Activated naive CD8-positive, alpha-beta T cell treated with anti-CD3 and anti-CD28 coated beads, Interleukin-2, amount 10 ng/mL, durations not matched to agents 7 days and 5 days (primary cell): Measurements from ENCODE around the gene B4GALT7. TPM values are rescaled to one million over a fixed set of nuclear protein-coding genes. Genes with fewer than 3 reads are reported as not detected.
"Not testable (repeated sequence)": the region's sequence is repeated elsewhere in the genome, so short reads cannot be mapped to it uniquely, and the experiment has no call there.

Source experiments
- ATAC-seq: fragments of 150-1000 bp; cut with Tn5 transposase; one replicate; pipeline ENCODE4 v1.10.0; 2021; ENCODE audit warnings: low read depth, moderate library complexity
- POLR2A ChIA-PET: fragments of 350-600 bp; sonication (Branson Sonifier 250); formaldehyde crosslinking; loops from one replicate; lab custom pipeline; 2021; ENCODE audit warnings: antibody characterized with exemption; lab: Charles Lee
- DNase-seq: peaks from one replicate; pipeline ENCODE4 v3.0.0; 2021
- H3K27ac Mint-ChIP-seq: one replicate; pipeline ENCODE4 v1.8.0; 2022; ENCODE audit warnings: mild to moderate bottlenecking, mixed read lengths
- H3K27me3 Mint-ChIP-seq: one replicate; pipeline ENCODE4 v1.8.0; 2022; ENCODE audit warnings: mild to moderate bottlenecking, moderate library complexity, mixed read lengths
- H3K36me3 Mint-ChIP-seq: one replicate; pipeline ENCODE4 v1.8.0; 2021; ENCODE audit warnings: mild to moderate bottlenecking, mixed read lengths
- H3K4me1 Mint-ChIP-seq: one replicate; pipeline ENCODE4 v1.8.0; 2021; ENCODE audit warnings: mixed read lengths
- H3K4me3 Mint-ChIP-seq: one replicate; pipeline ENCODE4 v1.8.0; 2022; ENCODE audit warnings: mild to moderate bottlenecking, moderate library complexity, mixed read lengths
- H3K9me3 Mint-ChIP-seq: one replicate; pipeline ENCODE4 v1.8.0; 2021; ENCODE audit warnings: mixed read lengths
- total RNA-seq, 2 experiments: library from RNA; stranded (reverse); gene quantifications; one replicate each; pipeline ENCODE4 v1.2.3, GENCODE V29; 2021

B4GALT7 gene, protein sequence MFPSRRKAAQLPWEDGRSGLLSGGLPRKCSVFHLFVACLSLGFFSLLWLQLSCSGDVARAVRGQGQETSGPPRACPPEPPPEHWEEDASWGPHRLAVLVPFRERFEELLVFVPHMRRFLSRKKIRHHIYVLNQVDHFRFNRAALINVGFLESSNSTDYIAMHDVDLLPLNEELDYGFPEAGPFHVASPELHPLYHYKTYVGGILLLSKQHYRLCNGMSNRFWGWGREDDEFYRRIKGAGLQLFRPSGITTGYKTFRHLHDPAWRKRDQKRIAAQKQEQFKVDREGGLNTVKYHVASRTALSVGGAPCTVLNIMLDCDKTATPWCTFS
- 10 to 100 TPM; 26.2 to 28.5 TPM for total RNA-seq

GRCh38 chr5:177599731-177600507 lies at the start of gene B4GALT7:
Gene B4GALT7, plus strand, starts transcription at chr5:177600132. Its CDS starts 79 bp downstream, at chr5:177600211.
- DNase-seq, result peak; percentile 97
- Mint-ChIP-seq H3K27me3 (no peaks in the 10 kb centered on the region), H3K4me1 (peaks cover 24% of the 10 kb centered on the region), H3K9me3 (no peaks in the 10 kb centered on the region), H3K4me3 (peak within 1 kb of the TSS; percentile 99), H3K36me3 (peaks cover 9% of the 10 kb centered on the region), H3K27ac (peak within 1 kb of the TSS; percentile 95)
- peak; percentile 92 for ATAC-seq
- POLR2A ChIA-PET, result interaction anchor here (0.6 to 1.6 kb wide), 3 partner anchors 8 to 128 kb away, joined by 3 to 6 read pairs (median 6); partner anchors contain the start of genes FAM193B and TMED9

DNA sequence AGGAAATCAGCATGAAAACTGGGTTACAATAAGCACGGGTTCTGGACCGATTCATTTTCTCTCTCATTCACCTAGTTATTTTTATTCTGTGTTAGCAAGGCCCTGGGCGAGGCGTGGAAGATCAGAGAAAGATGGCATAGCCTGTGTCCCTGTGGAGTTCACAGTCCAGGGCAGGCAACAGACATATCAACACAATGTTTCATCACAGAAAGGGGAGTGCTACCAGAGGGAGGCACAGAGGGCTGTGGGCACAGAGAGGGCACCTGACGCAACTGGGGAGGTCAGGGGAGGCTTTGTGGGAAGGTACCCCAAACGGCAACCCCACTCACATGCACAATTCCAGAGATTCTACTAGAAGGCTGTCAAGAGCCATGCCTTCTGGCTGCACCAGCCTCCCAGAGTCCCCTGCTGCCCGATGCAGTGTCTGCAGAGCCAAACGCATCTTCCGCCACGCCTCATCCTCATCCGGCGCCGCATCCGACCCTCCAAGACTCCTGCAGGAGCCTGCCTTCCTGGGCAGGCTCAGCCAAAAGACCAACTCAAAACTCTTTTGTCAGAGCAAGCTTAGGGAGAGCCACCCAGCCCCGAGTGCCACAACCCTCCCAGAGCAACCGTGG lies 47.0 kb upstream of the B4GALT7 start:
- ATAC-seq, result no peak
- Mint-ChIP-seq H3K36me3 (peaks cover 6% of the 10 kb centered on the region), H3K27ac (peak overlapping the region; percentile 68), H3K4me1 (peaks cover 33% of the 10 kb centered on the region), H3K4me3 (peak overlapping the region; percentile 78), H3K9me3 (no peaks in the 10 kb centered on the region), H3K27me3 (no peaks in the 10 kb centered on the region)
- no peak for DNase-seq
- POLR2A ChIA-PET, result no interaction called here

GRCh38 chr5:177553671-177554429 lies 46.1 kb upstream of the B4GALT7 start:
- peak overlapping the region; percentile 78 for H3K4me3 Mint-ChIP-seq
- H3K36me3 Mint-ChIP-seq, result peaks cover 6% of the 10 kb centered on the region
- H3K27ac Mint-ChIP-seq, result peak overlapping the region; percentile 58
- H3K4me1 Mint-ChIP-seq, result peaks cover 31% of the 10 kb centered on the region
- H3K9me3 Mint-ChIP-seq, result no peaks in the 10 kb centered on the region
- peak; percentile 43 for ATAC-seq
- POLR2A ChIA-PET, result interaction anchor here (0.6 to 1.0 kb wide), 3 partner anchors 25 to 46 kb away, joined by 4 to 6 read pairs (median 4); partner anchors contain the start of gene TMED9
- peak; percentile 67 for DNase-seq
- H3K27me3 Mint-ChIP-seq, result no peaks in the 10 kb centered on the region

- DNase-seq (peak; percentile 95), ATAC-seq (peak; percentile 99)
- Mint-ChIP-seq H3K27ac (peak within 1 kb of the TSS; percentile 89), H3K4me1 (peaks cover 31% of the 10 kb centered on the region), H3K36me3 (peaks cover 6% of the 10 kb centered on the region), H3K9me3 (no peaks in the 10 kb centered on the region), H3K27me3 (no peaks in the 10 kb centered on the region), H3K4me3 (peak within 1 kb of the TSS; percentile 91)
- POLR2A ChIA-PET, result interaction anchor here (1.0 kb wide), 1 partner anchor 45 kb away, joined by 6 read pairs; no protein-coding TSS in a partner anchor
Observed at GRCh38 chr5:177554474-177555111, 45.3 kb upstream of the B4GALT7 start, which contains the start of gene FAM193B. Gene FAM193B, minus strand, starts transcription at chr5:177554563. Its CDS starts 105 bp downstream, at chr5:177554458.

- H3K27me3 Mint-ChIP-seq, result no peaks in the 10 kb centered on the region
- no peak overlapping the region for H3K27ac Mint-ChIP-seq
- POLR2A ChIA-PET, result no interaction called here
- ATAC-seq, result no peak
- no peaks in the 10 kb centered on the region for H3K9me3 Mint-ChIP-seq
- peaks cover 6% of the 10 kb centered on the region for H3K36me3 Mint-ChIP-seq
- H3K4me3 Mint-ChIP-seq, result peak overlapping the region; percentile 91
- no peak for DNase-seq
- peaks cover 31% of the 10 kb centered on the region for H3K4me1 Mint-ChIP-seq
Observed at GRCh38 chr5:177555228-177555627, 44.7 kb upstream of the B4GALT7 start.

GRCh38 chr5:177555665-177556064 lies 44.3 kb upstream of the B4GALT7 start:
- no peak for DNase-seq
- peaks cover 31% of the 10 kb centered on the region for H3K4me1 Mint-ChIP-seq
- no peak overlapping the region for H3K27ac Mint-ChIP-seq
- H3K27me3 Mint-ChIP-seq, result no peaks in the 10 kb centered on the region
- H3K36me3 Mint-ChIP-seq, result peaks cover 6% of the 10 kb centered on the region
- POLR2A ChIA-PET, result no interaction called here
- ATAC-seq, result no peak
- no peak overlapping the region for H3K4me3 Mint-ChIP-seq
- no peaks in the 10 kb centered on the region for H3K9me3 Mint-ChIP-seq

DNA sequence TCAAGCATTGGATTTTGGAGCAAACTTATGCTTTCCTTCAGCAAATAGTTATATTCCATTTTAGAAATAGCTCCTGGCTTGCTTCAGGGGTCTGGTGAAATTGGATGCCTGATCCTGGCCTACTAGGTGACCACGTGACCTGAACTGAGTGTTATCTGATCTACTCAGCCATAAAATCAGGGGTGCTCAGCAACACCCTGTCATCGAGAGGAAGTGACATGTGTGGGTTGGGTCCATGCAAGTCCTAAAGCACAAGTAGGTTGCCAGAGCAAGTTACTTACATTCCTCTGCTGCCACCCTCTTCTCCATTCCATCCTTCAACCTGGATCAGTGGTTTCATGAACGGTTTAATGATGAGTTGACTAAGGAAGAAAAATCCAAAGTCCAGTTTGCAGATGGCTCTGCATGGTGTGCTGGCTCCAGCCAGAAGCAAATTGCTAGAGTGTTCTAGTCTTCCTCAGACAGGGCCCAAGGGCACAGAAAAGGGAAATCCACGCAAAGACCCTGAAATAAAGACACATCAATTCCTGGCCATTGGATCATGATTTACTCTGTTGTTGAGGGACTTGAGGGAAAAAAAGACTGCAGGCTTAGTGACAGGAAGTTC lies 42.8 kb upstream of the B4GALT7 start:
- DNase-seq (no peak), ATAC-seq (peak; percentile 22)
- H3K4me1 Mint-ChIP-seq, result peaks cover 28% of the 10 kb centered on the region
- H3K36me3 Mint-ChIP-seq, result peaks cover 2% of the 10 kb centered on the region
- no peaks in the 10 kb centered on the region for H3K9me3 Mint-ChIP-seq
- H3K4me3 Mint-ChIP-seq, result no peak overlapping the region
- POLR2A ChIA-PET, result no interaction called here
- H3K27me3 Mint-ChIP-seq, result no peaks in the 10 kb centered on the region
- H3K27ac Mint-ChIP-seq, result no peak overlapping the region

DNA sequence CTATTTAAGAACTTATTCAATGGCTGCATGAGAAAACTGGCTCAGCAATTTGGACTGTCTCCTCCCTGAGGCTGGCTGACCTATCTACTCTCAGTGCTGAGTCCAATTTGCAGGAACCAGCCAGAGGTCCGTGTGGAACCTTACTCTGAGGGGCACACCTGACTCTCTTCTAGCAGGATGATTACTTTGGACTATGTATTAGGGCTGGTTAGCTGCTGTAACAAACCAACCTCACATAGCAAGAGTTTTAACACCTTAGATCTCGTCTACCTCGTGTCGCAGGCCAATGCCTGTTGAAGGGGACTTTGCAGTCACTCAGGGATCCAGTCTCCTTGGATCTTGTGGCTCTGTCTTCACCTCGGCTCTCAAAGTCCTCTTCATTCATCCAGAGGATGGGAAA lies 42.1 kb upstream of the B4GALT7 start:
- POLR2A ChIA-PET, result no interaction called here
- Mint-ChIP-seq H3K9me3 (no peaks in the 10 kb centered on the region), H3K27me3 (no peaks in the 10 kb centered on the region), H3K4me1 (peaks cover 25% of the 10 kb centered on the region), H3K4me3 (no peak overlapping the region), H3K36me3 (no peaks in the 10 kb centered on the region), H3K27ac (no peak overlapping the region)
- no peak for ATAC-seq
- DNase-seq, result no peak

DNA sequence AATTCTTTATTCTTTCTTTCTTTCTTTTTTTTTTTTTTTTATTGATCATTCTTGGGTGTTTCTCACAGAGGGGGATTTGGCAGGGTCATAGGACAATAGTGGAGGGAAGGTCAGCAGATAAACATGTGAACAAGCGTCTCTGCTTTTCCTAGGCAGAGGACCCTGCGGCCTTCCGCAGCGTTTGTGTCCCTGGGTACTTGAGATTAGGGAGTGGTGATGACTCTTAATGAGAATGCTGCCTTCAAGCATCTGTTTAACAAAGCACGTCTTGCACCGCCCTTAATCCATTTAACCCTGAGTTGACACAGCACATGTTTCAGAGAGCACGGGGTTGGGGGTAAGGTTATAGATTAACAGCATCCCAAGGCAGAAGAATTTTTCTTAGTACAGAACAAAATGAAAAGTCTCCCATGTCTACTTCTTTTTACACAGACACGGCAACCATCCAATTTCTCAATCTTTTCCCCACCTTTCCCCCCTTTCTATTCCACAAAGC lies 40.4 kb upstream of the B4GALT7 start:
- H3K27me3 Mint-ChIP-seq, DNase-seq, H3K9me3 Mint-ChIP-seq, POLR2A ChIA-PET, H3K27ac Mint-ChIP-seq, ATAC-seq, H3K4me3 Mint-ChIP-seq, H3K36me3 Mint-ChIP-seq: not testable (repeated sequence)
- peaks cover 18% of the 10 kb centered on the region for H3K4me1 Mint-ChIP-seq

DNA sequence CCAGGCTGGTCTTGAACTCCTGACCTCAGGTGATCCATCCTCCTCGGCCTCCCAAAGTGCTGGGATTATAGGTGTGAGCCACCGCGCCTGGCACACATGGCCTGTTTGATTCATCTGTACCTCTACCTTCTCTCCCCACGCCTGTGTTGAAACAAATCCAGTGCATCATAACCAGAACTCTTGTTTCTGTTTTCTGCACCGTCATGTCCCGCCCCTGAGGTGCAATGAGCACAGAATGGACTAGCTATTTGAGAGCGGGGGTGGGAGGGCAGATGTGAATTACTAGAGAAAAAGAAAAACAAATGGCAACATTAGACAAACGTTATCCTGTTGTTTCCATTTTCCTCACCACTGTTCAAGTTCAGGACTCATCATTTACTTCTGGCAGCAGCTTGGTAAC lies 34.9 kb upstream of the B4GALT7 start:
- DNase-seq (no peak), ATAC-seq (no peak)
- H3K36me3 Mint-ChIP-seq, result no peaks in the 10 kb centered on the region
- no peaks in the 10 kb centered on the region for H3K4me1 Mint-ChIP-seq
- POLR2A ChIA-PET, result no interaction called here
- H3K9me3 Mint-ChIP-seq, result no peaks in the 10 kb centered on the region
- H3K27ac Mint-ChIP-seq, result no peak overlapping the region
- peaks cover 13% of the 10 kb centered on the region for H3K27me3 Mint-ChIP-seq
- H3K4me3 Mint-ChIP-seq, result no peak overlapping the region

DNA sequence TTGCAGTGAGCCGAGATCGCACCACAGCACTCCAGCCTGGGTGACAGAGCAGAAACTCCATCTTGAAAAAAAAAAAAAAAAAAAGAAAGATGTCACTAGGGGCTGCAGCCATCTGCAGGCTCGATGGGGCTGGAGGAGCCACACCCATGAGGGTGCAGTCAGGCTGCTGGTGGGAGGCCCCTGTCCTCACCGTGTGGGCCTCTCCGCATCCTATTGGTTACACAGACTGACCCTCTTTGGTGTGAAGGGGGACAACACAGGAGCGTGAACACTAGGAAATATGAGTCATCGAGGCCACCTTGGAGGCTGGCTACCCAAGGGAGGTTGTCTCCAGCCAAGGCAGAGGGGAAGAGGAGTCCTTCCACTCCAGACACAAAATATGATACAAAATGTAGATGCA lies 31.6 kb upstream of the B4GALT7 start:
- H3K4me3 Mint-ChIP-seq, result no peak overlapping the region
- DNase-seq, result no peak
- POLR2A ChIA-PET, result interaction anchor here (0.7 kb wide), 1 partner anchor 11 kb away, joined by 3 read pairs; no protein-coding TSS in a partner anchor
- no peak for ATAC-seq
- H3K27ac Mint-ChIP-seq, result no peak overlapping the region
- H3K27me3 Mint-ChIP-seq, result peaks cover 15% of the 10 kb centered on the region
- H3K36me3 Mint-ChIP-seq, result no peaks in the 10 kb centered on the region
- H3K9me3 Mint-ChIP-seq, result no peaks in the 10 kb centered on the region
- no peaks in the 10 kb centered on the region for H3K4me1 Mint-ChIP-seq

DNA sequence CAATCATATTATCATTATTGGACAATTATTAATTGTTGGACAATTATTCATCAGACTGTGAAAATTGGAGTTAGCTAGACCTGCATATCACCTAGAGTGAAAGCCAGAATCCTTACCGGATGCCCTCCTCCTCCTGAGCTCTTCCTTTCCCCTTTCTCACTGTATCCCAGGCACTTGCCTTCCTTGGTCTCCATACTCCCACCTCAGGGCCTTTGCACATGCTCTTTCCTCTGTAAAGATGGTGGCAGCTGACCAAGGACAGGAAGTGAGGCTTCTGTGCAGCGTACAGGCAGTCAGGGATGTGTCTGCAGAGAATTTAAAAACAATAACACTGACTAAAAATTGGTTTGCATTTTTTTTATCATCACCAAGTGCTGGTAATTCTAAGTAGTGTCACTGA lies 30.0 kb upstream of the B4GALT7 start:
- Mint-ChIP-seq H3K27me3 (peaks cover 17% of the 10 kb centered on the region), H3K4me3 (no peak overlapping the region), H3K36me3 (no peaks in the 10 kb centered on the region), H3K9me3 (no peaks in the 10 kb centered on the region), H3K27ac (no peak overlapping the region), H3K4me1 (no peaks in the 10 kb centered on the region)
- ATAC-seq, result no peak
- POLR2A ChIA-PET, result interaction anchor here (0.6 kb wide), 1 partner anchor 1155 kb away, joined by 3 read pairs; no protein-coding TSS in a partner anchor
- no peak for DNase-seq
